ENCODE data around the gene SEPTIN11.

SEPTIN11 gene

DNA sequence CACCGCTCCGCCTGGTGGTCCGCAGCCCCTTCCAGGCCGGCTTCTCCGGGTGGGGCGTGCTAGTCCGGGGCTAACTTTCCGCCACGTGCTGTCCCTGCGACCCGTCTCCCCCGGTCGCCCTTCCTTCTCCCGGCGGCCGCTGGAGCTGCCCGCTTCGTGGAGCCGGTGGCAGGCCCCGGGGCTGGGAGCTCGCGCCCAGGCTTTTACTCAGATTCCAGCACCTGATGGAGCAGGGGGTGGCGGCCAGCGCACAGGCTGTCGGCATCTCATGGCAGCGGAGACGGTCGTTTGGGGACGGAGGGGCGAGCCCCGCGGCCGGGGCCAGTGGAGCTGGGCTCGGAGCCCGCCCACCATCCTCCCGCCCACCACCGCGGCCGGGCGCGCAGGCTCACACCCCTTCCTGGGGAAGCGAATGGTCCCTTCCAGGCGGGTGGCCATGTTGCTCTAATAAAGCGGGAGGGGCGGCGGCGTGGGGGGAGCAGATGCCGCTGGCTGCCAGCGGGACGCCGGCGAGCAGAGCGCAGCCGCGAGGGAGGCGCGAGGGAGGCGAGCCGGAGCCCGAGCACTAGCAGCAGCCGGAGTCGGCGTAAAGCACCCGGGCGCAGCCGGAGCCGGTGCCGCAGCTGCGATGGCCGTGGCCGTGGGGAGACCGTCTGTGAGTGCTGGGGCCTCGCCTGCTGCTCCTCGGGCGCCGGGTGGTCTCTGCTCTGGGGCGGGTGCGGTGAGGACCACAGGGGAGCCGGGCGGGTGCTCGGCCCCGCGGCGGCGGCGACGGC, at the start of gene SEPTIN11:
Gene SEPTIN11, plus strand, starts transcription at position 477 of the 776 bp plus-strand sequence. Its CDS starts 152 bp downstream, at position 629.
- peak; percentile 89 for DNase-seq (ENCODE audit: low spot score)

DNA sequence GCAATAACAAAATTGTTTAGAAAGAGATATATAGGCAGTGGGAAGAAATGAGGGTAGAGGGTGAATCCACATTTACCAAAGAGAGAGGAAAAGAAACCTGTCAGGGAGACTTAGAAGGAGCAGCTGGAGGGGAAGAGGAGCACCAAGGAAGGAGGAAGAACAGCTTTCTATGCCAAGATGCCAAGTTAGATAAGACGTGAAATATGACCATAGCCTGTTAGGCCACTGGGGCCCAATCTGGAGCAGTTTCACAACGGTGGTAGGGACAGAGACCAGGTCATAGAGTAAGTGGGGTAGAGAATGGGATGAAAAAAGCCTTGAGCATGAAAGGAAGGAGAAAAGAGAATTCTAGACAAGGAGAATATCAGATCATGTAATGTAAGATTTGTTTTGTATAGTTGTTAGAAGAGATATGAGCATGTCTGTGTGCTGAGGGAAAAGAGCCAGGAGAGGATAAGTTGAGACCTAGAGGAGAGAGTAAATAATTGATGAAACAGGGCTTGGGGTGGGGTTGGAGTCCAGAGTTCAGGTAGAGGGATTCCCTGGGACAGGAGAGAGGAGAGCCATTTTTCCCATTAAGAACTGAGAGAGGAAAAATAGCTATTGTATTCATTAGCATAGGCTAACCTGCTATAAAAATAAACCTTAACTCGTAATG, 47.2 kb upstream of the SEPTIN11 start:
- no peak for DNase-seq (ENCODE audit: low spot score)

- no peak for DNase-seq (ENCODE audit: low spot score)
Measured at GRCh38 chr4:76904646-76905190, 44.8 kb upstream of the SEPTIN11 start.

DNA sequence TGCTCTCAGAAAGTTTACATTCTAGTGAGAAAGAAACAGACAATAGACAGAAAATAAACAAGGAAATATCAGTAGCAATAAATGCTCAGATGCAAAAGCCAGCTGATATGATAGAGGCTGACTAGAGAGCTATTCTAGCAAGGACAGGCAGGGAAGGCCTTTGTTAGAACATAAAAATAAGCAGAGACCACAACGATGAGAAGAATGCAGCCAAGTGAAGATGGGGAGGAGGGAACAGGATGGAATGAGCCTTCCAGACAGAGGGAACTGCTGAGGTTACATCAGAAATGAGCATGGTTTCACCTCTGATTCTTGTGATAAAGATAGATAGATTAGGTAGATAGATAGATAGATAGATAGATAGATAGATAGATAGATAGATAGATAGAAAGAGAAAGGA, 44.0 kb upstream of the SEPTIN11 start:
- DNase-seq (ENCODE audit: low spot score): no peak

- no peak for DNase-seq (ENCODE audit: low spot score)
Measured at GRCh38 chr4:76909711-76910110, 39.8 kb upstream of the SEPTIN11 start.

DNA sequence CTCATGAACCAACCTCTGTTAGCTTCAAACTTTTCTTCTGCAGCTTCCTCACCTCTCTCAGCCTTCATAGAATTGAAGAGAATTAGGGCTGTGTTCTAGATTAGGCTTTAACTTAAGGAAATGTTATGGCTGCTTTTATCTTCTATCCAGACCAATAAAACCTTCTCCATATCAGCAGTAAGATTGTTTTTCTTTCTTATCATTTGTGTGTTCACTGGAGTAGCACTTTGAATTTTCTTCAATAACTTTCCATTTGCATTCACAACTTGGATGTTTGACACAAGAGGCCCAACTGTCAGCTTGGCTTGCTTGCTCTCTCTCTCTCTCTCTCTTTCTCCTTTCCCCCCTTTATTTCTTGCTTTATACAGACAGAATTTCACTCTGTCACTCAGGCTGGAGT, 28.8 kb upstream of the SEPTIN11 start:
- DNase-seq (ENCODE audit: low spot score): no peak

GRCh38 chr4:76923619-76924357, 25.8 kb upstream of the SEPTIN11 start:
- no peak for DNase-seq (ENCODE audit: low spot score)

GRCh38 chr4:76926841-76927240, 22.7 kb upstream of the SEPTIN11 start:
- DNase-seq (ENCODE audit: low spot score): no peak

GRCh38 chr4:76930685-76931084, 18.9 kb upstream of the SEPTIN11 start:
- DNase-seq (ENCODE audit: low spot score): no peak

DNA sequence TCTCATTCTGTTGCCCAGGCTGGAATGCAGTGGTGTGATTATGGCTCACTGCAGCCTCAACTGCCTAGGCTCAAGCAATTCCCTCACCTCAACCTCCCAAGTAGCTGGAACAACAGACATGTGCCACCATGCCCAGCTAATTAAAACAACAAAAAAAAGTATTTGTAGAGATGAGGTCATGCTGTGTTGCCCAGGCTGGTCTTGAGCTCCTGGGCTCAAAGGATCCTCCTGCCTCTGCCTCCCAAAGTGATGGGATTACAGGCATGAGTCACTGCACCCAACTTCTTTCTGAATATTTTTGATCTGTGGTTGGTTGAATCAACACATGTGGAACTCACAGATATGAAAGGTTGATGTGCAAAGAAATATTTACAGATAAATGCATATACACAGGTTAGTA, 18.5 kb upstream of the SEPTIN11 start:
- no peak for DNase-seq (ENCODE audit: low spot score)

DNA sequence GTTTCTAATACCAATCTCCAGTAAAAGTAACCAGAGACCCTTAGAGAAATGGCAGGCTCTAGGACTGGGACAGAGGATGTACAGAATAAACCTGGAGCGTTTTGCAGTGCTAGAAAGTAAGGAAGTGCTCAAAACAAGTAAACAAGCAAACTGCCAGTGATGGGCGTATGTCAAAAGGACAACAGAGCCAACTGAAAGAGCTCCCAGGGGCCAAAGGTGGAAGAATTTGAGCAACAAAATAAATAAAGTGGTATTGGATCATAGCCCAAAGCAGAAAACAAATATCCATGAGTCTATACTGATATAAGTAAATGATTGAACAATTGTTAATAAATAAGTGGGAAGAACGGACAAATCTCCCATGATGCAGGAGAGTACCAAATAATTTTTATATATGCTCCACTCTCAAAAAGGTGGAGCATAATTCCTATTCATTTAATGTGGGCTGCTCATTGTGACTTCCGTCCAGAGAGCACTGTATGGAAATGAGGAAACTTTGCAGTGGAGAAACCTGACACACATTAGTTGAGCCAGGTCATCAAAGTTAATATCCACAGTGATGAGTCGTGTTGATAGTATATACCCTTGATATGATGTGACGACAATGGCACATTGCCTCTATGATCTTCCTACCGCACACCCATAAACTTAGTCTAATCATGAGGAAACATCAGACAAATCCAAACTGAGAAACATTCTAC, 17.8 kb upstream of the SEPTIN11 start:
- DNase-seq (ENCODE audit: low spot score): no peak

DNA sequence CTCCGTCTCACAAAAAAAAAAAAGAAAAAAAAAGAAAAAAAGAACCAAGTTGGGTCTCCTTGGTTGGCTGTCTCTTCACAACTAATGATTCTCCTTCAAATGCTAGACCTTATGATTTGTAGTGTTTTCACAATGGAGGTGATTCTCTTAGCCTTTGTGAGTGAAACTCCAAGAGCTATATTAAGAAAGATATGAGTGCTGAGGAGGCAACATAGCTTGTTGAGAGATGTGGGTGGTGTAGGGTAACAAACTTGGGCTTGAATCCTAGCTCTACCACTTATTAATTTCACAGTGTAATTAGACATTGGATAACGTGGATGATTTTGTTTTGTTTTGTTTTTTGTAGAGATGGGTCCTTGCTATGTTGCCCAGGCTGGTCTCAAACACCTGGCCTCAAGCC, 10.4 kb upstream of the SEPTIN11 start:
- DNase-seq (ENCODE audit: low spot score): no peak

- no peak for DNase-seq (ENCODE audit: low spot score)
Measured at GRCh38 chr4:76943129-76943620, 6.4 kb upstream of the SEPTIN11 start.

- no peak for DNase-seq (ENCODE audit: low spot score)
Measured at GRCh38 chr4:76943790-76944189, 5.8 kb upstream of the SEPTIN11 start.

- no peak for DNase-seq (ENCODE audit: low spot score)
Measured at GRCh38 chr4:76947369-76947768, 2.2 kb upstream of the SEPTIN11 start.

- peak; percentile 83 for DNase-seq (ENCODE audit: low spot score)
Measured at GRCh38 chr4:76948443-76949275, 893 bp upstream of the SEPTIN11 start.

GRCh38 chr4:76950052-76950955, 752 bp downstream of the SEPTIN11 start:
- DNase-seq (ENCODE audit: low spot score): peak; percentile 55

DNA sequence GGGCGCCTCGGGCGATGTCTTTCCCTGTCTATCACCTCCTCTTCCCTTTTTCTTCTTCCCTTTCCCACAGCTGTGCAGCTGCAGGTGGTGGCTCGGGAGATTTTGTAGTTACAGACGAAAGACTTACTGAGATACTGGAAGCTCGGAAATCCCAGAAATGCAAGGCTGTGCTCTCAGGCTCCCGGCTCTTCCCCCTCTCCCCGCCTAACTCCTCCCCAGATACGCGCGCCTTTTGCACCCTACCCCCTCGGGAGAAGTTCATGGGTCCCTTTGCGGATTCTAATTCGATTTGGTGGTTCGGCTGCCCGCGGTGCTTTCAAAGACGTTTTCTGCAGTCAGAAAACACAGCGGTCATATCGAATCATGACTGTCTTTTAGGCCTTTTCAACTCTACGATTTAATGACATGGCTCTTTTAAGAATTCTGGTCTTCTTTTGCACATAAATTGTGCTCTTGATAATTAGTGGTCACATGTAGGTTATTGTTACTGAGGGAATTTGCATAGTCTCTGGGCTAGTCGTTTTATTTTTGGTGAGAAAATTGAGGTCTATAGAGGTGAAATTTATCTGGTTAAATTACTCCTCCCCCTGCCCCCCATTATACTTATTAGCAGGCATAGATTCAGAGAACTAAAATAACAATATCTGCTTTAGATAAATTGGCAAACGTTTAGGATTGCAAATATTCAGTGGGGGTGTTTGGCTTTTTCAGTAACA, 1.6 kb downstream of the SEPTIN11 start:
- DNase-seq (ENCODE audit: low spot score): peak; percentile 55

DNA sequence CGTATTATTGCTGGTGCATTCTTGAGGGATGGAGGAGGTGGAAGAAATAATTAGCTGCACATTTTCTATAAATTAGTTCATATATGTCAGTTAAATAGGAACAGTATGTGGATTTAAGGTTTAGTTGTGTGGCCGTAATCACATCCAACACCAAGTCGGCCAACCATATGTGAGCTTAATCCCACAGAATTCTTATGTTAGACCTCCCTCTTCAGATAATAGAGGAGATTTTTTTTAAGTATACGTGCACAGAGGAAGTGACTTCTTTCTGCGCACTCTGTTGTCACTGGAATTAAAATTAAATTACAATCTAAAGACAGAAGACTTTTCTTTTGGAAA, 2.1 kb downstream of the SEPTIN11 start:
- no peak for DNase-seq (ENCODE audit: low spot score)
